ENCODE results near the gene TIAL1. TPM values are rescaled to one million over a fixed set of nuclear protein-coding genes. Genes with fewer than 3 reads are reported as not detected.
A peak's percentile ranks its signal among the peaks of the same experiment; 100 is the strongest.
"Not testable (repeated sequence)": the region's sequence is repeated elsewhere in the genome, so short reads cannot be mapped to it uniquely, and the experiment has no call there.

The TIAL1 gene
- polyA plus RNA-seq, 1 donor from 2014 or later = 13.6 TPM

DNA sequence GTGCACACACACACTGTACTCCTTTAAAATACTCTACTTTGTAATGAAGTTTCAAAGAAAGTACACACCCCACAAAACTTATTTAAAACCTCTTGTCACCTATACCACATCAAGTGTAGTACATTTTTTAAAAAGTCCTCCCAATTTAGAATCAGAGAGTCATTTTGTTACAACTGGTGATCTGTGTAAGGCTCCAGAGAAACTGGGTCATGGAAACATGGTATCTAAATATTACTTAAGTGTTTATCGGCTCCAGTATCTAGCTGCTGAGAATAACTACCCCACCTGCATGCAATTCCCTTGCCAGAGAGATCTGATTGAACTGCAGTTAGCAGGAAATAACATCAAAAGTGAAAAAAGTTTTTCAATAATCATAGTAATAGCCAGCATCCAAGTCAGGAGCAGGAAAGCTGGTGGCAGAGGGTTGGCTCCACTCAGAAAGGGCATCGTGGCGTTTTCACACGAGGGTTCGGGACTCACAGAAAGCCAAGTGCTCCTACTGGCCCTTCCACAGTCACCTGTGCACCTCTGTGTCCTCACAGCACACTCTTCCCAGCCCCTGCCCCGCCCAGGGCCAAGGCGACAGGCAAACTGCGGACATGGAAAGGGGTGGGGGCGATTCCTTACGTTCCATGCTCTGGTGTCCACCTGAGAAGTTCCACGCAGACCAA is 60.8 kb downstream of the TIAL1 start:
- Mint-ChIP-seq H3K27ac (no peak overlapping the region), H3K9me3 (no peaks in the 10 kb centered on the region), H3K4me3 (no peak overlapping the region), H3K27me3 (no peaks in the 10 kb centered on the region), H3K4me1 (peaks cover 19 to 22% (median 19%) of the 10 kb centered on the region in 3 donors), H3K36me3 (peaks cover 6% of the 10 kb centered on the region)

DNA sequence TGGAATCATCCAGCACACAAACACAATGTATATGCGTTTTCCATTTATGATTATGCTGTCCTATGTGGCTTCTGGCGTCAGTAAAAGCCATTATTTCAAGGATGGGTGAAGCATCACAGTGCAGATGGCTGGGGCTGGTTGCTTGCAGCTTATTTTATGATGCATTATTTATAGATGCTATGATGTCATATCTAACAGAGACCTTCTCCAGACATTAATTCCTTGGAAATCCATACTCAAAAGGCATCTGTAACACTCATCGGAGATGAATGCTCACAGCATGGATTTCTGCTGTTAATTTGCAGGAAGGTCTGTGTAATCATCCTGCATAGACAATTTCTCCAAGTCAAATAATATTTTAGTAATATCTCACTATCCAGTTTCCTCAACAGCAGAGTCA is 61.5 kb downstream of the TIAL1 start:
- peaks cover 12 to 18% (median 15%) of the 10 kb centered on the region in 3 donors for H3K4me1 Mint-ChIP-seq
- H3K4me3 Mint-ChIP-seq = no peak overlapping the region
- H3K27ac Mint-ChIP-seq = no peak overlapping the region

DNA sequence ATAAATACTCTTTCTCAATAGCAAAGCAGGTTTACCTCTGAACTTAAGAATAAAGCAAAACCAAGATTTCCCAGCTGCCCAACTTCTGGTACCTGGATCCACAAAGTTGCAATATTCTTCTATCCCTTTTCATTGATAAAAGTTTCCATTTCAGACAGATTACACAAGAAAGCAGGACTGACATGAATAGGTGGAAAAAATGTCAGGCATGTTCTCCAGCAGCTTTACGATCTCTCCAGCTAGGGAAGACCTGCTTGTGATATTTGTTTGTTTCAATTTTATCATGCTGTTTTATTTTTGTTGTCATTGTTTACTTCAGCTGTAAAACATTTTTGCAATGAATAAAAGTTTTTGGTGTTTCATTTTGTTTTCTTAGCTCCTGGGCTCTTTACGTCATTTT is 63.3 kb downstream of the TIAL1 start:
- Mint-ChIP-seq H3K9me3 (no peaks in the 10 kb centered on the region), H3K27me3 (no peaks in the 10 kb centered on the region), H3K27ac (no peak overlapping the region), H3K36me3 (peaks cover 6% of the 10 kb centered on the region), H3K4me3 (no peak overlapping the region), H3K4me1 (peaks cover 6 to 8% (median 6%) of the 10 kb centered on the region in 3 donors)

More for the DNA sequence above, 61.5 kb downstream of the TIAL1 start:
- Mint-ChIP-seq H3K9me3 (no peaks in the 10 kb centered on the region), H3K27me3 (no peaks in the 10 kb centered on the region), H3K36me3 (peaks cover 6% of the 10 kb centered on the region)

DNA sequence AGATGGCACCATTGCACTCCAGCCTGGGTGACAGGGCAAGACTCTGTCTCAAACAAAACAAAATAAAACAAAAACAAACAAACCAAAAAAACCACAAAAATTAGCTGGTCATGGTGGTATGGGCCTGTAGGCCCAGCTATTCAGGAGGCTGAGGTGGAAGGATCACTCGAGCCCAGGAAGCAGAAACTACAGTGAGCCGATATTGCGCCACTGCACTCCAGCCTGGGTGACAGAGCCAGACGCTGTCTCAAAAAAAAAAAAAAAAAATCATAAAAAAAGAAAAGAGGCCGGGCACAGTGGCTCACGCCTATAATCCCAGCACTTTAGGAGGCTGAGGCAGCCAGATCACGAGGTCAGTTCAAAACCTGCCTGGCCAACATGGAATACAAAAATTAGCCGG is 64.0 kb downstream of the TIAL1 start:
- not testable (repeated sequence) for H3K4me1 Mint-ChIP-seq, H3K4me3 Mint-ChIP-seq, H3K27me3 Mint-ChIP-seq, H3K27ac Mint-ChIP-seq, H3K9me3 Mint-ChIP-seq, H3K36me3 Mint-ChIP-seq

DNA sequence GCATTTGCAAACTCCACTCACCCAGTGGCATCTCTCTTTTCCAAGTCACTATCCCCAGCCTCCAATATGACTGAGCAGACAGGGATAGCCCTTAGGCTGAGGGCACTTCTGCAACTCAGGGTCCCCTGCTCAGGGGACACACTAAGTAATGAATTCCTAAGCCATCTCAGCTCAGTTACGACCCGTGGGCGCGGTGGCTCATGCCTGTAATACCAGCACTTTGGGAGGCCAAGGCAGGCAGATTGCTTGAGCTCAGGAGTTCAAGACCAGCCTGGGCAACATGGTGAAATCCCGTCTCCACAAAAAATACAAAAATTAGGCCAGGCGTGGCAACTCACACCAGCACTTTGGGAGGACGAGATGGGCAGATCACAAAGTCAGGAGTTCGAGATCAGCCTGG is 64.5 kb downstream of the TIAL1 start:
- H3K36me3 Mint-ChIP-seq = not testable (repeated sequence)

DNA sequence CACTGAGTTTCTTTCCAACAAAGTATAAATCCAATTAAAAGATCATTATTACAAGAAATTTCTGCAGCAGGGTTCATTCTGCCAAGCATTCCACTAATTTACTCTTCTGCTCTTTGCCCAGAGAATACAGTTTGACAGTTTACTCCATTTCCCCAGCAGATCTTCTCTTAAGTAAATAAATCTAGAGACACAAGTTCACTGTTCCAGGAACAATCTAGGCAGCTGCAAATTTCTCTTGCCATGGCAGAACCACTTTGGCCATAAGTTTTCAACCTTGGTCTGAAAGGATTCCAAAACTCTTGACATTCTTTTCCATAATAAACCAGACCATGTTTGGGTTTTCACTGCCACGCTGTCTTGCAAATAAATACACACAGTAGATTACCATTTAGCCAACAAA is 65.7 kb downstream of the TIAL1 start:
- H3K4me3 Mint-ChIP-seq = no peak overlapping the region

More for the DNA sequence above, 64.5 kb downstream of the TIAL1 start:
- H3K27me3 Mint-ChIP-seq, H3K4me3 Mint-ChIP-seq, H3K4me1 Mint-ChIP-seq, H3K27ac Mint-ChIP-seq, H3K9me3 Mint-ChIP-seq: not testable (repeated sequence)

DNA sequence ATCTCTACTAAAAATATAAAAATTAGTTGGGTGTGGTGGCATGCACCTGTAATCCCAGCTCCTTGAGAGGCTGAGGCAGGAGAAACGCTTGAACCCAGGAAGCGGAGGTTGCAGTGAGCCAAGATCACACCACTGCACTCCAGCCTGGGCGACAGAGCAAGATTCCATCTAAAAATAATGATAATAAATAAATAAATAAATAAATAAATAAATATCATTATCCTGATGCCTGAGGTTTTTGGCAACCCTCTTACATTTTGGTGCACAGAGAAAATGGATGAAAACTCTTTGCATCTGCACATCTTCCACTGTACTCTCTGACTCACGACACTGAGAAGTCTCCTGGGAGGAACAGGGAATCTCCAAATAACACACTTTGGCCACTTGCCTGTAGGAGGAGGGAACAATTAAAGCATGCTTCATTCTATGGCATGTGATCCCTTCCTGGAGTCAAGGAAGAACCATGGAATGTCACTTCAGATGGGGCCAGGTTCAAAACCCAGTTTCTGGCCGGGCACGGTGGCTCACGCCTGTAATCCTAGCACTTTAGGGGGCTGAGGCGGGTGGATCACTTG is 68.0 kb downstream of the TIAL1 start:
- H3K9me3 Mint-ChIP-seq, H3K4me3 Mint-ChIP-seq, H3K27ac Mint-ChIP-seq, H3K4me1 Mint-ChIP-seq, H3K27me3 Mint-ChIP-seq, H3K36me3 Mint-ChIP-seq: not testable (repeated sequence)

More for the DNA sequence above, 65.7 kb downstream of the TIAL1 start:
- no peaks in the 10 kb centered on the region for H3K9me3 Mint-ChIP-seq
- H3K36me3 Mint-ChIP-seq = peaks cover 10% of the 10 kb centered on the region
- peaks cover 1 to 6% (median 3%) of the 10 kb centered on the region in 3 donors for H3K4me1 Mint-ChIP-seq
- no peaks in the 10 kb centered on the region for H3K27me3 Mint-ChIP-seq
- peak overlapping the region in 1 of 3 donors; percentile 39 for H3K27ac Mint-ChIP-seq

DNA sequence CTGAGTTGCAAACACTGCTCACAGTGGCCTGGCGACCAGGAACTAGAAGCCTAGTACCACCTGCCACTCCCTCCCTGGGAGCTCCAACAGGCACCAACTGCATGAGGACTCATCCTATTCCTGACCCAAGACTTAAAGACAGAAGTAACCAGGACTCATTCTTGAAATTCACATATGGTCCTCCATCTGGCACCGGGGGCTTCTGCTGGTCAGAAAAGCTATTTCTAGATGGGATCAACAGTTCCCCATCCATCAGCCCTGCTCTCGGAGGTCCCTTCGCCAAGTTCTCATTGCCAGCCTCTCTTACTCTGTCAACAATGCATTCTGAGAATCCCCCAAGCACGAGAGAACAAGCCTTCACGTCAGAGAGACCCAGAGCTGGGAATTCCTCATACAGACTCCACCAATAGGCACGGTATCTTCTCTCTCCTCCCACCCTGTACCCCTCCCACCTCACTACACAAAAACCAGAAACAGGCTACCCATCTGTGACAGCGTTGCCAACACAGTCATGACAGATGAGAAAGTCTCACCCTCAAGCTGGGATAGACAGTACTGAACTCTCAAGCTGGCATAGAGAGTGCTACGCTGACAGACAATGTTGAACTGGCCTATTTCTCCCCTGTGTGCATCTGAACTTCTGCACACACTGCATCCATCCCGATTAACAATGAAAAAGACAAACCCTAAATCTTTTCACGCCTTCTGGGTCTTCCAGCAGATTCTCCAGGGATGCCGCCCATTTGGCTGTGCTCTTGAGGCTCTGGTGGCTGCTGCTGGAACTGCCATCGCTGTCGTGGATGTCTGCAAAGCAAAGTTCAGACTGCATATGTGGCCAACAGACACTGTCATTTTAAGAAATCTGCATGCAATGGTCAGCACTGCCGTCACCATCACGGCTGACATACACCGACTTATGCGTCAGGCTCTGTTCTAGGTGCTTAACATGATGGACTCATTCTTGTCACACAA is 69.9 kb downstream of the TIAL1 start:
- no peaks in the 10 kb centered on the region for H3K9me3 Mint-ChIP-seq
- H3K36me3 Mint-ChIP-seq = peaks cover 8% of the 10 kb centered on the region
- no peaks in the 10 kb centered on the region for H3K27me3 Mint-ChIP-seq
- H3K4me1 Mint-ChIP-seq = no peaks in the 10 kb centered on the region
- H3K27ac Mint-ChIP-seq = peak overlapping the region in 1 of 3 donors; percentile 42
- H3K4me3 Mint-ChIP-seq = no peak overlapping the region

DNA sequence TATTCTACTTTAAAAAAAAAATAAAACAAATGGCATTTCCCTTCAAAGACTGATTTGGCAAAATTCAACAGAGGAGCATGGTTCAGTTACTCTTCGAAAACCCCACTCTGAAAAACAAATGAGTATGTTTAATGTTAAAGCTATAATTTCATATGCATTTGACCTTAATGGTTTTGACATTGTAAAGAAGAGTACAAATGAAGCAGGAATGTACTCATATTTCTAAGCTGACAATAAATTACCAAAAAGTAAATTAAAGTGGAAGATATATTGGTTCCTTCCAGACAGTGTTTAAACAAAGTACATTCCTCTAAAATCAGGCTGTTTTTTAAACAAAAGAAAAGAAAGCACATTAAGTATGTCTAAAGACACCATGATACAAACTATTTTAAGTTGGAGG is 70.6 kb downstream of the TIAL1 start:
- Mint-ChIP-seq H3K4me1 (no peaks in the 10 kb centered on the region), H3K9me3 (no peaks in the 10 kb centered on the region), H3K36me3 (peaks cover 6% of the 10 kb centered on the region), H3K27me3 (no peaks in the 10 kb centered on the region), H3K27ac (no peak overlapping the region), H3K4me3 (no peak overlapping the region)

DNA sequence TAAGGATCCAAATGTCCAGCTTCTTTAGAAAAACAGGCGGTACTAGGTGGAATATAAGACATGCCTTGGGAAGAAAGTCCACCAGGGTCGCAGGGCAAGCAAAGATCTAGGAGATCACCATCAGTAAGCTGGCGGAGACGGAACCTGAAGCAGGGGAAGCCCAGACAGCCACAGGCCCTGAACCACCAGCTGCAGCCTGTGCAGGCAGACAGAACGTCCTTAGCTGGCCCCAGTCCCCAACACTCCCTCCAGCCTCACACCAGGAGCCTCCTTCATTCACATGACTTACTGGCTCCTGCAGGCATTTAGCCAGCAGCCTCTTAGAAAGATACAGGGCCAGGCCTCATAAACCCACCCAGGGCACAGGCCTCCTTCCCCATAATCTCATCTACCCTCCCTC is 71.6 kb downstream of the TIAL1 start:
- Mint-ChIP-seq H3K27me3 (no peaks in the 10 kb centered on the region), H3K4me3 (no peak overlapping the region)

DNA sequence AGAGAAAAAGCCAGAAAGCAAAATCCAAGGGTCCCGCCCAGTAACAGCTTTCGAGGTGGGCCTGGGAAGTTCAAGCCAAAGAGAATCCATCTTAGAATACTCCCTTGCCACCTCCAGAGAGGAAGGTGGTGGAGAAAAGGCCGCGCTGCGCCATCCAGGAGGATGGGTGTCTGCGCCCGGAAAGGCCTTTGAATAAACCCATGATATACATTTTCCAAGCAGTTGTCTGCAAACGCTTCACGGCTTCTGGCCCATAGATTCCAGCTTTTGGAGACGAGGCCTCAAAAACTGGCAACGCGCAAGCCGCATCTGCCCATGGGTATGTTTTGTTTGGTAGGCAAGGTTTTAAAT is 72.1 kb downstream of the TIAL1 start:
- H3K27ac Mint-ChIP-seq = no peak overlapping the region
- H3K36me3 Mint-ChIP-seq = peaks cover 4% of the 10 kb centered on the region
- no peaks in the 10 kb centered on the region for H3K27me3 Mint-ChIP-seq
- H3K4me1 Mint-ChIP-seq = no peaks in the 10 kb centered on the region
- no peaks in the 10 kb centered on the region for H3K9me3 Mint-ChIP-seq
- no peak overlapping the region for H3K4me3 Mint-ChIP-seq

More for the DNA sequence above, 71.6 kb downstream of the TIAL1 start:
- Mint-ChIP-seq H3K9me3 (no peaks in the 10 kb centered on the region), H3K4me1 (no peaks in the 10 kb centered on the region), H3K36me3 (peaks cover 4% of the 10 kb centered on the region), H3K27ac (no peak overlapping the region)

DNA sequence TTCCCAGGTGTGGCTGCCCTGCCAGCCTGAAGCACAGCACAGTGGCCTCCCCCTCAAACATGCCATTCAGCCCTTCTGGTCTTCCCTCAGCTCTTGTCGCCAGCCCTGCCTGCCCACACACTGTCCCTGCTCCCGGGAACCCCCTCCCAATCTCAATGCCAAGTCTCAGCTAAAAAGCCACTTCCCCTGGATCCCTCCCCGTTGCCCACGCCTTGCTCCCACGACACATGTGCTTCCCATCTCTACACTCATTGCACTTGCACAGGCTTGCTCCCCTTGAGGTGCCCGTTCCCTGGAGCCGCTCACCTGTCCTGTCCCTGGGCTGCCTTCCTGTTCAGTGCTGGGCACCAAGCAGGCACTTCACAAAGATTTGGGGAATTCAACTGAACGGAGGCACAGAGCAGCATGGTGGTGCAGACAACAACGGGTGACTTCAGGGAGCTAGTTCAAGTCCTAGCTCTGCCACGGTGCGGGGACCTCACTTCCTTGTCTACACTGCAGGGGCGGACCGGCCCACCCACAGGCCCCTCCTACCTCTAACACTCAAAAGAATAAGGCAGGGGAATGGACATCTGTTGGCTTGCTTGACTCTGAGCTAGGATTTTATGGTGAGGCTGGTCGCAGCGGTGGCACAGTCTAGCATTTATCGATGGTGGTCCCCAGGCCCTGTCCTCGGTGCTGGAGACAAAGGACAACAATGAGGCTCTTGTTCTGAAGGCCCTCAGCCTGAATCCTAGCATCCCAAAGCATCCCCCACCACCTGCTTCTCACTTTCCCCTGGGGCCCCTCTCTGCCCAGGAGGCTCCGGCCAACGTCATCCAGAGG is 72.7 kb downstream of the TIAL1 start:
- H3K4me1 Mint-ChIP-seq = no peaks in the 10 kb centered on the region
- H3K4me3 Mint-ChIP-seq = peak overlapping the region in 1 of 4 donors; percentile 72
- no peaks in the 10 kb centered on the region for H3K9me3 Mint-ChIP-seq
- H3K27me3 Mint-ChIP-seq = no peaks in the 10 kb centered on the region
- H3K36me3 Mint-ChIP-seq = peaks cover 4% of the 10 kb centered on the region
- peak overlapping the region in 1 of 3 donors; percentile 91 for H3K27ac Mint-ChIP-seq
